ENCODE data around the gene AANAT. TPM values are rescaled to one million over a fixed set of nuclear protein-coding genes. Genes with fewer than 3 reads are reported as not detected.

Gene AANAT
- total and polyA plus RNA-seq, 2 donors (not counting 3 experiments of a cell fraction or from before 2014, with no cell fraction given) = not detected

GRCh38 chr17:76472726-76473125, 5.3 kb downstream of the AANAT start:
- intact Hi-C loops (cut with micrococcal nuclease) = no loop called here
- CTCF ChIA-PET = interaction anchor here (0.6 to 0.8 kb wide), 2 partner anchors 27 to 33 kb away, joined by 3 to 4 read pairs; no protein-coding TSS in a partner anchor
- Histone ChIP-seq H3K4me1 (ENCODE audit: control insufficient read depth, extremely low read depth, insufficient read depth, low read length) (peaks cover 1% of the 10 kb centered on the region), H3K9ac (replicated peaks; ENCODE audit: extremely low read depth, insufficient read depth, low read length) (no peak overlapping the region), H3K79me2 (ENCODE audit: control insufficient read depth, insufficient read depth, low read length) (no peaks in the 10 kb centered on the region), H3K9me3 (replicated peaks; ENCODE audit: control insufficient read depth, insufficient read depth, low read length) (no peaks in the 10 kb centered on the region), H3K27ac (ENCODE audit: insufficient read depth, low read depth, low read length) (no peak overlapping the region), H4K20me1 (replicated peaks; ENCODE audit: control insufficient read depth, extremely low read depth, insufficient read depth, low read length) (no peaks in the 10 kb centered on the region), H3K27me3 (ENCODE audit: control insufficient read depth in 2 of 2, insufficient read depth in 2 of 2, low read length in 2 of 2) (no peaks in the 10 kb centered on the region), H3K9me1 (replicated peaks; ENCODE audit: control insufficient read depth, extremely low read depth, insufficient read depth, low read length) (no peaks in the 10 kb centered on the region), H3K36me3 (ENCODE audit: control insufficient read depth in 2 of 2, extremely low read depth in 1 of 2, insufficient read depth in 2 of 2, low read length in 2 of 2) (peaks cover 0 to 11% of the 10 kb centered on the region in 2 experiments), H3K4me2 (ENCODE audit: insufficient read depth, low read length) (no peak overlapping the region), H2AFZ (ENCODE audit: low read depth, low read length) (no peak overlapping the region), H3K4me3 (replicated peaks in 1 of 3; ENCODE audit: insufficient read depth in 1 of 3, low read depth in 1 of 3, low read length in 3 of 3) (no peak overlapping the region)
- FAIRE-seq (no peak), DNase-seq (ENCODE audit: low read depth, low spot score) (no peak)
- no TSS peak for BruUV-seq (replicated peaks)
- dilution Hi-C loops (cut with MboI; ENCODE audit: extremely low pct_ligation_motif_present, low sequenced_read_pairs) = no loop called here
- TF ChIP-seq POLR2A (IDR thresholded peaks at IDR 0.05; ENCODE audit: low read depth, low read length) (no peak), EZH2 (IDR thresholded peaks at IDR 0.05; ENCODE audit: borderline replicate concordance, low read depth, low read length, severe bottlenecking) (no peak), MAX (IDR thresholded peaks at IDR 0.05; ENCODE audit: insufficient read depth, insufficient read length) (no peak), FOS (IDR thresholded peaks at IDR 0.05; ENCODE audit: borderline replicate concordance, insufficient read depth, low read length) (no peak), GATA2 (IDR thresholded peaks at IDR 0.05; ENCODE audit: insufficient read depth, insufficient read length, low read depth, low read length) (no peak), JUN (IDR thresholded peaks at IDR 0.05; ENCODE audit: borderline replicate concordance, insufficient read depth, insufficient read length, low read depth) (no peak), MYC (IDR thresholded peaks at IDR 0.05; ENCODE audit: low read depth, low read length) (no peak), CTCF (IDR thresholded peaks at IDR 0.05; ENCODE audit: extremely low read depth in 1 of 2, insufficient read depth in 1 of 2, low read depth in 1 of 2, low read length in 2 of 2) (no peak), POLR2AphosphoS5 (IDR thresholded peaks at IDR 0.05; ENCODE audit: insufficient read depth, low read depth, low read length) (no peak)
- POLR2A ChIA-PET = no interaction called here

All from endothelial cell of umbilical vein (primary cell).